ENCODE results near the gene OR2A5.

GRCh38 chr7:144024213-144024612 is 24.5 kb upstream of the OR2A5 start:
- TF ChIP-seq HDAC2 (IDR thresholded peaks at IDR 0.05; ENCODE audit: borderline replicate concordance in 1 of 2, low read depth in 2 of 2, low read length in 2 of 2) (no peak), CTCF (IDR thresholded peaks at IDR 0.05; ENCODE audit: control extremely low read depth in 1 of 3, insufficient read depth in 1 of 3, low read depth in 1 of 3, low read length in 3 of 3) (no peak), EP300 (IDR thresholded peaks at IDR 0.05; ENCODE audit: borderline replicate concordance in 1 of 2, low read depth in 2 of 2, low read length in 2 of 2) (no peak), JUN (IDR thresholded peaks at IDR 0.05; ENCODE audit: low read depth, low read length) (no peak), RAD21 (IDR thresholded peaks at IDR 0.05 in 1 of 2, conservative IDR thresholded peaks at IDR 0.05 in 1 of 2; ENCODE audit: low read depth in 2 of 2, low read length in 2 of 2) (no peak), EZH2 (IDR thresholded peaks at IDR 0.05; ENCODE audit: low read depth, low read length, severe bottlenecking) (no peak)

Data from H1 (cell line).